ENCODE results near the gene HSF4. TPM values are rescaled to one million over a fixed set of nuclear protein-coding genes. Genes with fewer than 3 reads are reported as not detected.

The HSF4 gene
- total RNA-seq, 1 donor from 2014 or later, result 19.0 TPM

DNA sequence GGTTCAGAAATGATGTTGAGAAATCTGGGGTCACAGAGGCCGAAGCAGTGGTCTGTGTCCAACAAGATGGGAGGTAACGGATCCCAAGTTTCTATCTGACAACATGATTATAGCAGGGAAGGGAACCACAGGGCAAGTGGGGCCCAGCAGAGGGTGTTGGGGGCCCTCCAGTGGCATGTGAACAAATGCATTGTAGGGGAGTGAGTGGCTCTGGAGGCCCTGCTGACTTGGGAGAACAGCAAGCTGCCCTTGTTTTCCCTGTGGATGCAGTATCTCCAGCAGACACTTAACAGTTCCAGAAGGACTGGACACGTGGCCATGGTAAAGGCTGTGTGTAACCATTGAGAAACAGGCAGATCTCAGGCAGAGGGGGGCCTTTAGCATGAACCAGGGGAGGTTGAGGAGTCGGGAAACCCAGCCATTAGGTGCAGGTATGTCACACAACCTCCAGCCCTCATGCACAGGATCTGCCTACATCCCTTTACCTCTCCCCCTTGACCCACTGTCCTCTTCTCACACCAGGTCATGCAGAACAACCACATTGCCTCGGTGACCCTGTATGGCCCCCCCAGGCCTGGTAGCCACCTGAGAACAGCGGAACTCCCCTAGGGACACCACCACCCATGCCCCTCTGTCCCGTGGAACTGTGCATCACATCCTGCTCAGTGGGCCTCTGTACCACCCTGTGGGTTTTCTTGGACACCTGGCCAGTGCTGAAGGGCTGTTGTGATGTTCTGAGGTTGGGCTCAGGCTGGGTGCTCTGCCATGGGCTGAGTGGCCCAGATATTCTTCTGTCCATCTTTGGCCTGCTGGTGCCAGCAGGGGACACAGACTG is 17.8 kb upstream of the HSF4 start:
- no peaks in the 10 kb centered on the region for H3K9me3 Mint-ChIP-seq (ENCODE audit: low read depth)
- peak; percentile 67 for DNase-seq (ENCODE audit: low spot score)
- H3K36me3 Mint-ChIP-seq (ENCODE audit: low read depth), result peaks cover 19% of the 10 kb centered on the region
- no peak for TF ChIP-seq CTCF (IDR thresholded peaks at IDR 0.05)
- no peaks in the 10 kb centered on the region for H3K27me3 Mint-ChIP-seq (ENCODE audit: low read depth)
- no peak overlapping the region for H3K4me3 Mint-ChIP-seq (ENCODE audit: unreplicated experiment)
- H3K4me1 Mint-ChIP-seq (ENCODE audit: low read depth), result peaks cover 21% of the 10 kb centered on the region
- H3K27ac Mint-ChIP-seq (ENCODE audit: unreplicated experiment), result peak overlapping the region; percentile 24

DNA sequence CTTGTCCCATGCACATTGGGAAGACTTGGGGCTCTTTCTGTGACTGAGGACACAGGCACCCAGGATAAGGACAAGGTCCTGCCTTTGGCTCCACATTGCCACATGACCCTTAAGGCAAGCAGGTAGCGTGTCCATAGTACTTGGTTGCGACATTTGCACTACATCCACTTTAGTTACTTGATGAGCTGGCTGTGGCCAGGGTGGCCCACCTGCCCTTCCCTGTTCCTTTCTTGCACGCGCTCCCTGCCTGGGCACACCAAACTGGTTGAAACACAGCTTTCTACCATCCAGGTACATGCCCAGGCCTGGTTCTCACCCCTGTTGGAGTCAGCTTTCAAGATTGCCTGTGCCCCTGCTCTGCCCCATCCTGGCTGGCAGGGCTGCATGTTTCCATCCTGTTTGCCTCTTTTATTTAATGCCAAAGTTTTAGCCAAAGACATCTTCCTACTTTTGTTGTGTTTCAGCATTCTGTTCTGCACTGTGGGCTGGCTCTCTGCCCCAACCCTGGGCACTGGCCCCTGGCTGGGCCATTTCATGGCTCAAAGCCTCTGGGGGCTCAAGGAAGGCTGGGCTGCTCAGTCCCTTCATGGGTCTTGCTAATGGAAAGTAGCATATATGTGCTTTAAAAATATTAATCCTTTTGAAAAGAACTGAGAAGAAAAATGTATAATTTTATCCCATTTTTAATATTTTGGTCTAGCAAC is 17.0 kb upstream of the HSF4 start:
- Mint-ChIP-seq H3K4me1 (ENCODE audit: low read depth) (peaks cover 21% of the 10 kb centered on the region), H3K9me3 (ENCODE audit: low read depth) (no peaks in the 10 kb centered on the region), H3K4me3 (ENCODE audit: unreplicated experiment) (no peak overlapping the region), H3K27ac (ENCODE audit: unreplicated experiment) (no peak overlapping the region), H3K36me3 (ENCODE audit: low read depth) (peaks cover 18% of the 10 kb centered on the region), H3K27me3 (ENCODE audit: low read depth) (no peaks in the 10 kb centered on the region)
- TF ChIP-seq CTCF (IDR thresholded peaks at IDR 0.05), result no peak
- DNase-seq (ENCODE audit: low spot score), result peak; percentile 39

DNA sequence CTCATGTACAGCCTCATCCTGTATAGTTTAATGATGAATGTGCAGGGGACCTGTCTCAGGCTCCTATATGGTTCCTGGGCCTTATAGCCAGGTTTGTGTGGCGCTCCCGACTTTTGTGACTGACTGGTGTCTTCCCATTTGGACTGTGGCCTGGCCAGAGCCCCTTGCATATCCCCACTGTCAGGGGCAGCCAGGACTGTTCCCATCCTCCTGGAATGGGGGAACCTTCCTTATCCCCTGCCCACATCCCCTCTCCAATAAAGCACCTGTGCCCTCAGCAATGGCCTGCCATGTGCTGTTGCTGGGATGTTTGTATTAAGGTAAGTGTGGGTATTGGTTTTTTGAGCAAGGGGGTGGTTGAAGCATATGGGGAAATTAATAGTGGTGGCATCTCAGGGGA is 16.3 kb upstream of the HSF4 start:
- H3K27ac Mint-ChIP-seq (ENCODE audit: unreplicated experiment), result peak overlapping the region; percentile 65
- no peak overlapping the region for H3K4me3 Mint-ChIP-seq (ENCODE audit: unreplicated experiment)
- H3K36me3 Mint-ChIP-seq (ENCODE audit: low read depth), result peaks cover 14% of the 10 kb centered on the region
- no peak for TF ChIP-seq CTCF (IDR thresholded peaks at IDR 0.05)
- H3K9me3 Mint-ChIP-seq (ENCODE audit: low read depth), result no peaks in the 10 kb centered on the region
- peak; percentile 43 for DNase-seq (ENCODE audit: low spot score)
- peaks cover 21% of the 10 kb centered on the region for H3K4me1 Mint-ChIP-seq (ENCODE audit: low read depth)
- H3K27me3 Mint-ChIP-seq (ENCODE audit: low read depth), result no peaks in the 10 kb centered on the region

GRCh38 chr16:67148656-67149275 is 15.8 kb upstream of the HSF4 start:
- DNase-seq (ENCODE audit: low spot score), result no peak
- Mint-ChIP-seq H3K4me3 (ENCODE audit: unreplicated experiment) (peak overlapping the region; percentile 59), H3K36me3 (ENCODE audit: low read depth) (peaks cover 11% of the 10 kb centered on the region), H3K27me3 (ENCODE audit: low read depth) (no peaks in the 10 kb centered on the region), H3K4me1 (ENCODE audit: low read depth) (peaks cover 21% of the 10 kb centered on the region), H3K9me3 (ENCODE audit: low read depth) (no peaks in the 10 kb centered on the region), H3K27ac (ENCODE audit: unreplicated experiment) (peak overlapping the region; percentile 70)
- no peak for TF ChIP-seq CTCF (IDR thresholded peaks at IDR 0.05)
